Measurements from ENCODE around the gene SLC8A3.

Gene SLC8A3

GRCh38 chr14:70193396-70193795 lies 4.6 kb upstream of the SLC8A3 start:
- peaks cover 74% of the 10 kb centered on the region for H3K27me3 ChIP-seq (ENCODE audit: insufficient read depth, poor library complexity, severe bottlenecking)
- no peak overlapping the region for H3K4me3 ChIP-seq (ENCODE audit: severe bottlenecking)
- ATAC-seq (ENCODE audit: low read depth), result no peak
- no peaks in the 10 kb centered on the region for H3K4me1 ChIP-seq (ENCODE audit: insufficient read depth, poor library complexity, severe bottlenecking)
- TF ChIP-seq CTCF (IDR thresholded peaks at IDR 0.05; ENCODE audit: poor library complexity, severe bottlenecking), result no peak
- H3K9me3 ChIP-seq (ENCODE audit: severe bottlenecking), result no peaks in the 10 kb centered on the region
- H3K36me3 ChIP-seq (ENCODE audit: low read depth), result no peaks in the 10 kb centered on the region
- no peak overlapping the region for H3K27ac ChIP-seq (ENCODE audit: poor library complexity, severe bottlenecking)
- DNase-seq (ENCODE audit: low spot score), result no peak

GRCh38 chr14:70192915-70193314 lies 4.2 kb upstream of the SLC8A3 start:
- Histone ChIP-seq H3K4me1 (ENCODE audit: insufficient read depth, poor library complexity, severe bottlenecking) (no peaks in the 10 kb centered on the region), H3K27ac (ENCODE audit: poor library complexity, severe bottlenecking) (no peak overlapping the region), H3K9me3 (ENCODE audit: severe bottlenecking) (no peaks in the 10 kb centered on the region), H3K27me3 (ENCODE audit: insufficient read depth, poor library complexity, severe bottlenecking) (peaks cover 76% of the 10 kb centered on the region), H3K36me3 (ENCODE audit: low read depth) (no peaks in the 10 kb centered on the region), H3K4me3 (ENCODE audit: severe bottlenecking) (no peak overlapping the region)
- no peak for DNase-seq (ENCODE audit: low spot score)
- TF ChIP-seq CTCF (IDR thresholded peaks at IDR 0.05; ENCODE audit: poor library complexity, severe bottlenecking), result no peak
- no peak for ATAC-seq (ENCODE audit: low read depth)

- no peaks in the 10 kb centered on the region for H3K4me1 ChIP-seq (ENCODE audit: insufficient read depth, poor library complexity, severe bottlenecking)
- H3K4me3 ChIP-seq (ENCODE audit: severe bottlenecking), result no peak overlapping the region
- no peaks in the 10 kb centered on the region for H3K9me3 ChIP-seq (ENCODE audit: severe bottlenecking)
- TF ChIP-seq CTCF (IDR thresholded peaks at IDR 0.05; ENCODE audit: poor library complexity, severe bottlenecking), result no peak
- H3K27ac ChIP-seq (ENCODE audit: poor library complexity, severe bottlenecking), result no peak overlapping the region
- DNase-seq (ENCODE audit: low spot score) (no peak), ATAC-seq (ENCODE audit: low read depth) (no peak)
- H3K27me3 ChIP-seq (ENCODE audit: insufficient read depth, poor library complexity, severe bottlenecking), result peaks cover 83% of the 10 kb centered on the region
- H3K36me3 ChIP-seq (ENCODE audit: low read depth), result no peaks in the 10 kb centered on the region
Measured at GRCh38 chr14:70190156-70190555, 1.4 kb upstream of the SLC8A3 start.

- H3K27ac ChIP-seq (ENCODE audit: poor library complexity, severe bottlenecking), result no peak overlapping the region
- TF ChIP-seq CTCF (IDR thresholded peaks at IDR 0.05; ENCODE audit: poor library complexity, severe bottlenecking), result no peak
- peak overlapping the region; percentile 33 for H3K4me3 ChIP-seq (ENCODE audit: severe bottlenecking)
- no peaks in the 10 kb centered on the region for H3K4me1 ChIP-seq (ENCODE audit: insufficient read depth, poor library complexity, severe bottlenecking)
- DNase-seq (ENCODE audit: low spot score) (no peak), ATAC-seq (ENCODE audit: low read depth) (no peak)
- no peaks in the 10 kb centered on the region for H3K36me3 ChIP-seq (ENCODE audit: low read depth)
- H3K27me3 ChIP-seq (ENCODE audit: insufficient read depth, poor library complexity, severe bottlenecking), result peaks cover 84% of the 10 kb centered on the region
- H3K9me3 ChIP-seq (ENCODE audit: severe bottlenecking), result no peaks in the 10 kb centered on the region
Measured at GRCh38 chr14:70189456-70190077, 816 bp upstream of the SLC8A3 start.

GRCh38 chr14:70188322-70188658 lies 461 bp downstream of the SLC8A3 start:
- Histone ChIP-seq H3K27ac (ENCODE audit: poor library complexity, severe bottlenecking) (no peak overlapping the region), H3K27me3 (ENCODE audit: insufficient read depth, poor library complexity, severe bottlenecking) (peaks cover 88% of the 10 kb centered on the region), H3K4me3 (ENCODE audit: severe bottlenecking) (peak overlapping the region; percentile 33), H3K36me3 (ENCODE audit: low read depth) (no peaks in the 10 kb centered on the region), H3K9me3 (ENCODE audit: severe bottlenecking) (no peaks in the 10 kb centered on the region), H3K4me1 (ENCODE audit: insufficient read depth, poor library complexity, severe bottlenecking) (no peaks in the 10 kb centered on the region)
- TF ChIP-seq CTCF (IDR thresholded peaks at IDR 0.05; ENCODE audit: poor library complexity, severe bottlenecking), result no peak
- DNase-seq (ENCODE audit: low spot score) (no peak), ATAC-seq (ENCODE audit: low read depth) (peak; percentile 27)

Measured in RWPE2 (cell line).